Islet of Langerhans (tissue), 1 donor: ENCODE results near the gene NFIL3.

Source experiments
- FAIRE-seq: peaks from one replicate; lab custom pipeline; 2011; peaks lifted over from hg19 to GRCh38; lab: Jason Lieb, UNC

Gene NFIL3

GRCh38 chr9:91359083-91359482 lies 64.5 kb downstream of the NFIL3 start:
- no peak for FAIRE-seq
